Smooth muscle cell of the coronary artery (primary cell): ENCODE measurements around the gene ZNF566. TPM values are rescaled to one million over a fixed set of nuclear protein-coding genes. Genes with fewer than 3 reads are reported as not detected.

Source experiments
- total RNA-seq: library from RNA; depleted of rRNA; stranded (reverse); fragments of >200 nt; gene quantifications from 2 replicates; pipeline ENCODE4 v1.2.3, GENCODE V29; 2014; ENCODE audit warnings: low replicate concordance

ZNF566 gene
- 8.4 and 9.4 TPM in 2 replicates for total RNA-seq

DNA sequence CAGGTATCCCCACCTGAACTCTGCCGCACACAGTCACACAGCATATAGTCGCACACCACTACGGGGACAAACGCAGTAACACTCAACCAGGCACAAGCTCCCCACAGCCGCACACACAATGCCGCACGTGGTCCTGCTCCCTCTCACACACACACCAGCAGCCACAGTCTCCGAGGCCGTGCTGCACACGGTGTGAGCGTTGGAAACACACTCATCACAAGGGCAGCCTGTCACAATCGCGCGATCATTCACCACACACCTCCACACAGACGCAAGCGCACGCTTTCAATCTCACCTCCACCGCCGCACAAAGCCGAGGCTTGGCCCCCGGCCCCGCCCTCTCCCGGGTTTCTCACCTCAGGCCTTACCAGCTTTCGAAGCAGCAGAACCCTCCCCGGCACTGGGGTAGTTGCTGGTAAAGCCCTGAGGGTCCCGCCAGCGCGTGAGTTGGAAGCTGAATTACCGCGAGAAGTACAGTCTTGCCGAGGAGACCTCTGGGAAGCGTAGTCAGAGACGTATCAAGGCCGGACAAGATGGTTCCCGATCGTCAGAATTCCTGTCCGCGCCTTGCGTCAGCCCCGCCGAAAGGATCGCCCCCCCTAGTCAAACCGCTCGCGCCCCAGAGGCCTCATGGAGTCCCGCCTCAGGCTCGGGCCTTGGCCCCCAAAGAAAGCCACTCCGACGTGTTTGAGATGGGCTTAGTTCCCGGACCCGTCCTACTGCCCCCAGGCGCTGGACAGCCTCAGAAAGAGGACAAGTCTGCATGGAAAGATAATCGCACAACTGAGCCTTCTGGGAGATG lies at the start of gene ZNF566:
Gene ZNF566 (minus strand): TSS at position 444 of the 802 bp plus-strand sequence. CDS start 13,004 bp downstream, outside the sequence.

DNA sequence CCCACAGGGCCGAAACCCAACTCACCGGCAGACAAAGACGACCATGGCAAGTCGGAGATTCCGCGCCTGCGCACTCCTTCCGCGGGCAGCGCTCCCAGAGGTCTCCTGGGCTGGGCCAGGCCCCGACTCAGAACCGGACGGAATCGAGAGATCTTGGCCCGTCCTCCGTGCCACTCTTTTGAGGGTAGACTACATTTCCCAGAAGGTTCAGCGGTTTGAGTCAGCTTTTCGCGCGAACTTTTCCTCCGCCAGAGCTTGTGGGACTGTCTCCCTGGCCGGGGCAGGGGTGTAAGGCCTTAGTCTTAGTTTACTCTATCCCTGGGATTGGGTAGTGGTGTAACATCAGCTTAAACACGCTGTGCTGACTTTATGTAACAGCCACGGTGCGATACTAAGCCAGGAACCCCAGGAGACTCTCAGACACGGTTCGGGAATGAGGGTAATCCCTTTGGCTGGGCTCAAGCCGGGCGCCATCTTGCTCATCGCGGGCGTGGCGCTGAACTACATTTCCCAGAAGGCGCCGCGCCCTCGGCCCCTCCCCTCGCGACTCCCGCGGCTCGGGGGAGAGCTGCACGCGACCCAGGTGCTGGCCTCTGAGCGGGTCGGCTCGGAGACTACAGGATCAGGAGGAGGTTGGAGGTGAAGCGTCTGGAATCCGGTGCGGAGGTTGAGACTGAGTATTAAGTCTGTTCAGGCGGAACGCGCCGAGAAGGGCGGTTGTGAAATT lies 39.0 kb upstream of the ZNF566 start, which contains the start of gene ZNF260:
Gene ZNF260 (minus strand): TSS at position 78 of the 727 bp plus-strand sequence. CDS start 13,033 bp downstream, outside the sequence.

DNA sequence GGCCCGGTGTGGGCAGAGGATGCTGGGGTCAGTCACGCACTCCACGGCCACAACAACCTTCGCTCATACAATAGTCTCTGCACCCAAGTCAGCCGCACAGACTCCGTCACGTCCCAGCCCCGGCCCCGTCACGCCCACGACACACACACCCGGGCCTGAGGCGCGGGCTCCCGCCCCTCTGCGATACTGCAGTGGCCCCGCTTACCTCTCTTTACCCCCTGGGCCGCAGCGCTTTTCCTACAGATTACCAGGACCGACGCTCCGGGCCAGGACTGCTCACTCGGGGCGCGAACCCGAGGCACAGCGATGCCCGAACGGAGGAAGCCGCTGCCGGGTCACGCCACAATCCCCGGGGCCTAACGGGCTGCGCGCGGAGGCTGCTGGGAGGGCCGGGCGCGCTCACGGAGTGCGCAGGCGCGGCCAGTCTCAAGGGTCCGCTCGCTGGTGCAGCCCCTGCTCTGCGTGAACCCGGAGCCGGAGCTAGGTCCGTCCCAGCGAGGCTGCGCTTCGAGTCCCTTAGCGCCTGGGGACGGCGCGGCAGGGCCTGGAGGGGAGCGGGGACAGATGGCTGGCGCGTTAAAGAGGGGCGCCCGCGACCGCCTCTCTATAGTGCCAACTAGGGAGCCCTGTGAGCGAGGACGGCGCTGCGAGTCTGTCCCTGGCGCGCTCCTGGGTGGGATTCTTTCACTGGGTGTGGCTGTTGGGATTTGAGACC lies 70.9 kb downstream of the ZNF566 start, which contains the start of gene ZFP82:
Gene ZFP82 (minus strand): TSS at position 358 of the 715 bp plus-strand sequence. CDS start 8,855 bp downstream, outside the sequence.

Other genes with a start within 250 kb of the ZNF566 start
- gene ZFP14, start 110.4 kb downstream of the ZNF566 start, total RNA-seq, result 2.9 and 6.6 TPM in 2 replicates
- gene ZFP82, start 70.9 kb downstream of the ZNF566 start, total RNA-seq, result 4.9 and 5.9 TPM in 2 replicates
- 6.2 and 8.0 TPM in 2 replicates for gene ZNF260, start 38.7 kb upstream of the ZNF566 start, total RNA-seq
- 8.5 and 10.4 TPM in 2 replicates for gene ZNF529, start 83.7 kb upstream of the ZNF566 start, total RNA-seq
- 3.7 and 7.3 TPM in 2 replicates for gene ZNF382, start 115.8 kb upstream of the ZNF566 start, total RNA-seq
- gene ZNF461, start 177.3 kb upstream of the ZNF566 start, total RNA-seq, result 10.6 and 17.9 TPM in 2 replicates
- gene ZNF567, start 198.1 kb upstream of the ZNF566 start, total RNA-seq, result 3.2 and 5.3 TPM in 2 replicates